GM19463 (cell line): ENCODE measurements around the gene PHYHD1.
"Not testable (repeated sequence)": the region's sequence is repeated elsewhere in the genome, so short reads cannot be mapped to it uniquely, and the experiment has no call there.

ENCODE experiments used
- ATAC-seq: cut with Tn5 transposase; IDR thresholded peaks from one replicate; pipeline ENCODE4 v1.9.1; 2021; ENCODE audit warnings: mild to moderate bottlenecking, moderate library complexity; ENCODE audit not compliant: unreplicated experiment

The PHYHD1 gene

GRCh38 chr9:128919402-128920089 lies 1.2 kb upstream of the PHYHD1 start:
- ATAC-seq = no peak

DNA sequence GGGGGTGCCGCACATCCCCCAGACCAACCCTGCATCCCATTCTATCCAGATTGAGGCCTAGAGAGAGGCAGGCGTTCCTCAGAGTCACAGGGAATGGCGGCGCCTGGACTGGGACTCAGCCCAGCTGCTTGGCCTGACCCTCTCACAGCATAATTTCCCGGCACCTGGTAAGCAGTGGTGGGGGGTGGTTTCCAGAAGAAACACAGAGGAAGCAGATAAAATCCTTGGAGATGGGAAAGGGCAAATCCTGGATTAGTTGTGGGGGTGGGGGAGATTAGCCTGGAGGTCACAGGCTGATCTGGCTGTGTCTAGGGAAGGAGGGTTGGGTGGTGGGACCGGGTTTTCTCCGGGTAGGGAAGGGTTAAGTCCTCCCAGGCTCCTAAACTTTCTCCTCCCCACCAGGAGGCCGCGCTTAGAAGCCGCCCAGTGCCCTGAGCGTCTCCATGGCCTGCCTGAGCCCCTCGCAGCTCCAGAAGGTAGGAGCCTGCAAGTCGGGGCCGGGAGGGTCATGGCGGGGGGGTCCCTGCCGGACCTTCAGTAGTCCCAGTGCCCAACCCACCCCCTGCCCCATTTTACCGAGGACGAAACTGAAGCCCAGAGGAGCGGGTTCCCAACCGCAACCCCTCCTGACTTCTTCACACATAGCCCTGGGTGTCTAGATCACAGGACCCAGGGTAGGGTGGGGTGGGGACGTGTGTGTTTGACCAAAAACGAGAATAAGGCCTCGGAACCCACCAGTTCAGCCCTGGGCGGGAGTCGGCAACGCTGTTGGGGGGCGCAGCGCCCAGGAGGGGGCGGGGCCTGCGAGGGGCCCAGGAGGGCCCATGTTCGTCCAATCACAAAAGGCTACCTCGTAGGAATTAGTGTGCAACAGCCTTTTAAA lies 1.3 kb downstream of the PHYHD1 start:
- no peak for ATAC-seq

GRCh38 chr9:128923493-128923883 lies 2.7 kb downstream of the PHYHD1 start:
- ATAC-seq = no peak

DNA sequence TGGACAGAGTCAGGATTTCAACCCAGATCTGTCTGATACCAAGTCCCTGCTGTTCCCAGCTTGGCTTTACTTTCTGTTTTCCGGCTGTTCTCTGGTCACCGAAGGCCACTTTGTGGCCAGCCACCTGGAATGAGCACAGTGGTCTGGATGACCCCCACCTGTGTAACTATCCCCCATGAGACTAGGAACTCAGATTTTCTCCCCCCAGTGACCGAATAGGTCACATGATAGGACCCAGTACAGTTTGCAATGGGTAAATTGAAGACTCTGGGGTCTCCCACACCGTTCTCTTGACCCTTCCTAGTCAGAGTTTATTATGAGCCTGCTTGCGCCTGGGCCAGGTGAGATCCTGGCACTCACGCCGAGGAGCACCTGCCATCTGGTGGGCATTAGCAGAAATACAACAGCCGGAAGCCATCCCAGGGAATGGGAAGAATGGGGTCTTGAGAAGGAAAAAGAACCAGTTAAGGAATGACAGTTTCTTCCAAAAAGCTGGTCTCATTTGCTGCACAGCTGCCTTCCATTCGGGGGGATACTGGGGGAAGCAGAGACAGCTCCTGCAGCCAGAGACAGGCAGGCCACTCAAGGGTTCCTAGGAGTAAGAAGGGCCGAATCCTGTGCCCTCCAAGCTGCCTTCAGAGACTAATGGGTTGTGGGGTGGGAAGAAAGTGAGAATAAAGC lies 7.1 kb downstream of the PHYHD1 start:
- ATAC-seq = no peak

GRCh38 chr9:128928624-128929023 lies 7.8 kb downstream of the PHYHD1 start:
- no peak for ATAC-seq

DNA sequence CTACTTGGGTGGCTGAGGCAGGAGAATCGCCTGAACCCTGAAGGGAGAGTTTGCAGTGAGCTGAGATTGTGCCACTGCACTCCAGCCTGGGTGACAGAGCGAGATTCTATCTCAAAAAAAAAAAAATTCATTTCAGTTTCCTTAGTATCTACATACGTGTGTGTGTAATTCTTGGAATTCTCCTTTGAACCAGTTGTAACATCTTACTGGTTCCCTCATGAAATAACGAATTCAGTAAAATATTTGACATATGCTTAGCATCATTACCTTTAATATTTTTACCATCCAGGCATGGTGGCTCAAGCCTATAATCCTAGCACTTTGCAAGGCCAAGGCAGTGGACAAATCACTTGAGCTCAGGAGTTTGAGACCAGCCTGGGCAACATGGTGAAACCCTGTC lies 8.8 kb downstream of the PHYHD1 start:
- no peak for ATAC-seq

DNA sequence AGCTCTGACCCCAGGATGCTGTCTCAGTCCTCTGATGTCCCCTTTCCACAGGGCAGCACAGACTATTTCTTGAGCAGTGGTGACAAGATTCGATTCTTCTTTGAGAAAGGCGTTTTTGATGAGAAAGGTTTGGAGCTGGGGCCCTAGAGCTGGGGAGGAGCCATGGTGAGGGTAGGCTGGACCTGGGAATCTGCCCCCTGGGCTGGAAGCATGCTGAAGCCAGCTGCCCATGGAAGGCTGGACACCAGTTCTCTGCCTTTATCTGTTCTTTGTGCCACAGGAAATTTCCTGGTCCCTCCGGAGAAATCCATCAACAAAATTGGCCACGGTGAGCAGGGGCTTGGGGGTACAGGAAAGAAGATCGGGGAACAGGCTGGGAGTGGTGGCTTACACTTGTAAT lies 12.9 kb downstream of the PHYHD1 start:
- ATAC-seq = no peak

- no peak for ATAC-seq
These were observed 15.5 kb downstream of the PHYHD1 start for GRCh38 chr9:128936171-128936865.

- no peak for ATAC-seq
These were observed 16.8 kb downstream of the PHYHD1 start for GRCh38 chr9:128937310-128938165.

DNA sequence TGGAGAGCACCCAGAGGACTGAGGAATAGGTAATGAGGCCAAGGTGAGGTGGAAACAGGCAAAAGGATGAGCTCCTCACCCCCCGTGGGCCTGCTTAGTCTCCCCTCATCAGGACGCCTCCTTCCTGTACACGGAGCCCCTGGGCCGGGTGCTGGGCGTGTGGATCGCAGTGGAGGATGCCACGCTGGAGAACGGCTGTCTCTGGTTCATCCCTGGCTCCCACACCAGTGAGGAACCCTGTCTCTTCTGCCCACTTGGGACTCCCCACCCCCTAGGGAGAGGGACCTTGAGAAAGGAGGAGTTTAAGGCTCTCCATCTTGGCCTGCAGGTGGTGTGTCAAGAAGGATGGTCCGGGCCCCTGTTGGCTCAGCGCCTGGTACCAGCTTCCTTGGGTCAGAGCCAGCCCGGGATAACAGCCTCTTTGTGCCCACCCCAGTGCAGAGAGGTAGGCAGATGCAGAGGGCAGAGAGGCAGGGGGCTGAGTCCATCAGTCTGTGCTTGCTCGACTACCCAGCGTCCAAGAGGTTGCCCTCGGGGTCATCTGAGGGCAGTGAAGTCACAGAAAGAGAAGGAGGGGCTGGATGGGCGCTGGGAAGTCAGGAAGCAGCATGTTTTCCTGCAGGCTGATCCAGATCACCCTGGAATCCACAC lies 19.6 kb downstream of the PHYHD1 start:
- no peak for ATAC-seq

DNA sequence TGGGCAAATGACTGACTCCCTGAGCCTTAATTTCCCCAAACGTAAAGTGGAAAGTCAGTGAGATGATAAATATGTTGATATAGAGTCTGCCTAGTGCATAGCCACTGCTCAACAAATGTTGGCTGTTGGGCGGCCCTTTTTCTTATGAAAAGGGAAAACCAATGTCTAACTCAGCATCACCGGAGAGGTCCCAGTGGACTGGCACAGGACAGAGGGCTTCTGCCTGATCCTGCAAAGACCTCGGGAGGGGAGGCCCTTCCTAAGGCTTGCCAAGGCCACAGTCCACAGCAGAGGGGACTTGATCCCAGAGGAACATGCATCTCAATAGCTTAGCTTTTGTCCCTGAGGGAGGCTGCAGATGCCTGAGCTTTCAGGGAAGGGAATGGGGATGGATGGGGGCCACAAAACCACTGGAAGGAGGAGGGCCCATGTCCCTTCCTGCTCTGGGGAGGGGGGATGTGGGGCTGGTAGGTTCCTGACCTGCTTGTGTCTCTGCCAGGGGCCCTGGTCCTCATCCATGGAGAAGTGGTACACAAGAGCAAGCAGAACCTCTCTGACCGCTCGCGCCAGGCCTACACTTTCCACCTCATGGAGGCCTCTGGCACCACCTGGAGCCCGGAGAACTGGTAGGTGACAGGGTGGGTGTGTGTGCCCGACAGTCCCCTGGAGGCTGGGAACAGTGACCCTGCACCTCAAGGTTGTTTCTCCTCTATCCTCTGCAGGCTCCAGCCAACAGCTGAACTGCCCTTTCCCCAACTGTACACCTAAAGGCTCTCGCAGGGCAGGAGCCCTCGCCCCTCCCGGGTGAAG lies 20.4 kb downstream of the PHYHD1 start:
- no peak for ATAC-seq

- ATAC-seq = no peak
These were observed 23.2 kb downstream of the PHYHD1 start for GRCh38 chr9:128943832-128944620.

GRCh38 chr9:128944966-128945365 lies 24.2 kb downstream of the PHYHD1 start:
- not testable (repeated sequence) for ATAC-seq

- ATAC-seq = no peak
These were observed 25.2 kb downstream of the PHYHD1 start for GRCh38 chr9:128945798-128946501.

GRCh38 chr9:128946571-128947276 lies 25.9 kb downstream of the PHYHD1 start:
- ATAC-seq = no peak

DNA sequence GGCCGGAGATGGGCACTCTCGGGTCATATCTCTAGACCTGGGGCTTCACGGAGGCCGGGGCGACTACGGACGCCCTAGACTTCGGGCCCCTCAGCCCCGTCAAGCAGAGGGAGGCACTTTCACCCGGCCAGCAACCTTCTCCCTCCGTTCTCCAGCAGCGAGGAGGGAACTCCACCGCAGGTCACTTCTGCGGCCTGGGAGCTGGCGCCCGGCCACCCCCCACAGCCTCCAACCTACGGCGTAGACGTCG lies 26.4 kb downstream of the PHYHD1 start:
- ATAC-seq = no peak
